T-helper 2 cell (primary cell): ENCODE data around the gene DCC.

Experiments used
- DNase-seq, 5 experiments: peaks; one replicate each; pipeline versions ENCODE4 v3.0.0 to v3.0.0-alpha.2; 2012 to 2022

The DCC gene

DNA sequence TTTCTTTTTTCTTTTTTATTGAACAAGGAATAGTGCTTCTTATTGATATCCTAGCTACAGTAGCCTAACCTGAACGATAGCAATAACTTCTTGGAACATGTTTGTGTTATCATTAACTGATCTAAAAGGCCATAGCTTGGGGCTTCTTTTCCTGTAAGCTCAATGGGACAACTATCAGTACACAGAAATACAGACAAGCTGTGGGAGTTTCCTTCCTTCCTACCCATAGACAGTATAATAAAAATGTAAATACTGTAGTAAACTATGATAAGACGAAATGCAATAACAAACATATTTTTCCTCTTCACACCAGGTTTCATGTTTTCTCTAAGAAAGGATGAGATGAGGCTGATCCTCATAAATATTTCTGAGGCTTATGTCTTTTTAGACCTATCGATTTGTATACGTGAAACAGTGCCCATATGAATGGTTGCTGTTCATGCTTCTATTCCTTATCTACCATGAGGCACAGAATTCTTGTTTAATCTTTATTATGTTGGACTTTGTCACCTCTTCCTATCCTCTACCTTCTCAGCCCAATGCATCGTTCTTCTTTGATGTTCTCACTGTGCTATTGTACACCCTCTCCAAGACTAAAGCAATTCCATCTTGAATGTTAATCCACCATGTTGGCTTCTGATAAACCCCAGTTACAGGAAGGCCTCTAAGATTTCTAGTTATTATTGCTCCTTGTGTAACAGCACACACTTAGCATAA, 361.4 kb downstream of the DCC start:
- no peak for DNase-seq

DNA sequence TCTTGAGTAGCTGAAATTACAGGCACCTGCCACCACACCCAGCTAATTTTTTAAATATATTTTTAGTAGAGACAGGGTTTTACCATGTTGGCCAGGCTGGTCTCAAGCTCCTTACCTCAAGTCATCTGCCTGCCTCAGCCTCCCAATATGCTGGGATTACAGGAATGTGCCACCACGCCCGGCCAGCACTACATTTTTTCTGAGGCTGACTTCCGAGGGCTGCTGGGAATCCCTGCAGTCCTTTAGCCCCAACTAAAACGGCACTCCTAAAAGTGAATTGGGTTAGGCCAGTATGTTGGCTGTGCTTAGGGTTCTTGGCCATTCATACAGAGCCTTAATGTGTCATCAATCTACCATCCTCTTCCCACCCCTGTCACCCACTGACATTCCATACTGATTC, 375.4 kb downstream of the DCC start:
- DNase-seq, result no peak

DNA sequence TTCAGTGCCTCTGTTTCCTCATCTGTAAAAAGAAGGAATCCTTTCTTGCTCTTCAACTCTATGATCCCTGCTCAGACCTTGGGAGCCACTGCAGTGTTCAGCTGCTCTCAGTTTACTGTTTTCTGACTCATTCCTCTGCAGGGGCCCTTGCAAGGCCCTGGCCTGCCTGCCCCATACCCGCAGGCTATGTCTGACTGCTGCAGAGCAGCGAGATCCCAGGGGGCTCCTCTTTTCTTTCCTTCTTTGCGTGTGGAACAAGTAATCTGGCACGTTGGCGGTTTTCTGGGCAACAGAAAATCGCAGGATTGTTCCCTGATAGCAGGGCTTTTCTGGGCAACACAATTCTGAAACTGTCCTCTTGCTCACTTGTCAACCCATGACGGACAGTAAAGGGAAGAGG, 376.0 kb downstream of the DCC start:
- DNase-seq, result no peak

- no peak for DNase-seq
Observed at GRCh38 chr18:52716973-52717372, 377.0 kb downstream of the DCC start.

DNA sequence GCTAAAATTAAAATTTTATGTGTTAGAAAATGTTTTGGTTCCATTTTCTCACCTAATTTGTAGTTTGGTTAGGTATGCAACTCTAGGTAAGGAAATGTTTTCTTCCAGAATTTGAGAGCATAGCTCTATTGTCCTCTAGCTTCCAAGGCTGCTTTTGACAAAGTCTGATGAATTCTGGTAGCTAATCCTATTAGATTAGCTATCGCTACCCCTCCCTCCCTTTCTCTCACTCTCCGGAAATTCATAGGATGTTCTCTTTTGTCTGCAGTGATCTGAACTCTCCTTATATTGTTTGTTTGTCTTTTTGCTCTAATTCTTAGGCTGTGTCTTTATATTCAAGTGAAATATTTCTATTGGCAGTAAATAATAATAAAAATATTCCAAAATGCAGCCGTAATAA, 382.9 kb downstream of the DCC start:
- no peak for DNase-seq

- no peak for DNase-seq
Observed at GRCh38 chr18:52723550-52723970, 383.6 kb downstream of the DCC start.

- no peak for DNase-seq
Observed at GRCh38 chr18:52730972-52731619, 391.1 kb downstream of the DCC start.

DNA sequence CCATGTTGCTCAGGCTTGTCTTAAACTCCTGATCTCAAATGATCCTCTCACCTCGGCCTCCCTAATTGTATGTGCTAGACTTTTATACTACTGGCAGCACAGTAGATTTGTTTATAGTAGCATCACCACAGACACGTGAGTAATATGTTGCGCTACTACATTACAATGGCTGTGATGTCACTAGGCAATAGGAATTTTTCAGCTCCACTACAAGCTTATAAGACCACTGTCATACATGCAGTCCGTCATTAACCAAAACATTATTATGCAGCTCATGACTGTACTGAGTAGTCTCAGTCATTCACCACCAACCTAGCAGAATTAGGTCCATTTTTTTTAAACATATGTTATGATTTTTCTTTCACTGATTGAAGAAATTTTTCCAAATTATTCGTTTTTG, 398.9 kb downstream of the DCC start:
- no peak for DNase-seq

DNA sequence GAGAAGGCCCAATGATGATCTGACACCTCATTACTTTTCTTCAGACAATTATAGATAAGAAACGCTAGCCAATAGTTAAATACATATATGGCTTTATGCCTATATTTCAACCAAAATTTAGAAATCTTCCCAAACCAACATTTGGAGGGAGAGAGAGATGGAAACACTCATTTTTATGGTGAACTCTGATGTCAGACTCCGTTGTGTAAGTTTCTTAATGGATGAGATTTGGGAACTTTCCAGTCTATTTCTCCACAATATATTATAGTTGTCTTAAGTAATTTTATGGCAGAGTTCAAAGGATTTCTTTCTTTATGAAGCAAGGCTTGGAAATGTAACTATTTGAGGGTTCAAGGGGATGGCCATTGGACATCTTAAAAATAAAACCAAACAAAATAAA, 407.0 kb downstream of the DCC start:
- DNase-seq, result no peak

DNA sequence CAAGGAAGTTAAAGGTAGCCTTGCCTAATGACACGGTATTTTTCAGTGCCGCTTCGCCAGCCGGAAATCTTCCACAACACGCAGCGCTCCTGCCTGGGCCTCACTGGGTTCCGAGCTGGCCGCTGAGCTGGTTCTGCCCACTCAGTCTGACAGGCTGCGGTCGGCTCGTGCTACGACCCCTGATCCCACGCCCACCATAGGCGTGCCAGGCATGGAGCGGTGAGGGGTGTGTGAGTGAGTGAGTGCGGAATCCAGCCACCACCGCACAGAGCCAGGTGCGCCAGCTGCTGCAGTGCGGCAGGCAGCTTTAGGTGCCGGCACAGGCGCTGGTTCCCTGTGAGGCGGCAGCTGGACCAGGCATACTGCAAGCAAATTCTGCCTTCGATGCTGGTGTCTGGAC, 407.9 kb downstream of the DCC start:
- DNase-seq, result no peak

DNA sequence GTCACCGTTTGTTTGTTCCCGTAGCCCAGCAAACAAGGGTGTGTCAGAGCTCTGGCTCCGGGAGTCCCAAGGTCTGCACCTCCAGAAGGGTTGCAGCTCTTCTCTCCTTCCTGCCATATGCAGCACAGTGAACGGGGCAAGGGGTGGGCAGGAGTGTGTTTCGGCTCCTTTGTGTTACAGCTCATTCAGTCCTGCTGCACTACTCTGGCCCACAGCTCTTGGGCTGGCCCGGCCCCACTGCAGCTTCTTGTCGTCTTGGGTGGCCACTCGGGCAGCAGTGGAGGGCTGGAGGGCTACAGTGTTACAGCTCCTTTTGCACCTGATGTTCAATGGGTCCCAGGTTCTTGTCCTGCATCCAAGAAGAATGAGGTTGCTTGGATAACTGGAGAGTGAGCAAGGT, 408.3 kb downstream of the DCC start:
- DNase-seq, result no peak

GRCh38 chr18:52749542-52749941, 409.5 kb downstream of the DCC start:
- no peak for DNase-seq

- DNase-seq, result no peak
Observed at GRCh38 chr18:52750995-52751394, 411.0 kb downstream of the DCC start.

DNA sequence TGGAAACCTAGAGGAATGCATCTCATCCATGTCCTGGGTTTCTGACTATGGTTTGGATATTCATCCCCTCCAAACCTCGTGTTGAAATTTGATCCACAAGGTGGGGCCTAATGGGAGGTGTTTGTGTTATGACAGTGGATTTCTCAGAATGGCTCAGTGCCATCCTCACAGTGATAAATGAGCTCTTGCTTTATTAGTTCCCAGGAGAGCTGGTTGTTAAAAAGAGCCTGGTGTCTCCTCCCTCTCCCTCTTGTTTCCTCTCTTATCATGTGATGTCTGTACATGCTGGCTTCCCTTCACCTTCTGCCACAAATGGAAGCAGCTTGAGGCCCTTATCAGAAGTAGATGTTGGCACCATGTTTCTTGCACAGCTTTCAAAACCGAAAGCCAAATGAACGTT, 424.3 kb downstream of the DCC start:
- no peak for DNase-seq

- no peak for DNase-seq
Observed at GRCh38 chr18:52766002-52766545, 426.1 kb downstream of the DCC start.

DNA sequence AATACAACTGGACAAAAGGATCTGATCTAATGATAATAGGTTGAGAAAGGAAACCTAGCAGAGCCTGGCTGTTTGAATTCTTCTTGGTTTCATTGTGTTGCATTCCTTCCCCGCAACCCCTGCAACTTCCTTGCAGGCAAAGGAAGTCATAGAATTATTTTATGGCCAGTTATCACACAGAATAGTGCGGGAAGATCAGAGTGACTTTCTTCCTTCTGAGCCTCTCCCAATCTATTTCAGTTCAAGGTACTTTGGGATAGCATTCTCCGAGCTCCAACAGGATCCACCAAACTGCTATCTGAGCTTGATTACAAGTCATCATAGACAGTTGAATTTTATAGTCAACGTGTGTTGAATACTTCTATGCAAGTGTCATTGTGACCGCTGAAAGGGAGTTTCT, 441.1 kb downstream of the DCC start:
- DNase-seq, result no peak

DNA sequence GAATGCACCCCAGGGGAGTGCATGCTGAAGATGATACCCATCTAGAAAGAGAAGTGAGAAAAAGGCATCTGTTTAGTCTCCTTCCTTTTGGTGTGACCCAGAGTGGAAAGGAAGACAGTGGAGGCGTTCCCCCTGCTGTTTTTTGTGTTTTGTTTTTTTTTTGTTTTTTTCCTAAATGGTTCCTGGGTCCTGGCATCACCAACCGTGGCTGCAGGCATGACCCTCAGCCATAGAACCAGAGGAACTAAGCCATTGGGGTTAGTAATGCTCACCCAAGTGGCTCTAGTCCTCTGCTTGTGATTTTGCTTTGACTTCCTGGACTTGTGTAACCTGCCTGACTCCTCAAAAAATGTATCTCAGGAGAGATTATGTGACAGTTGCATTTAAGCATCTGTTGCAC, 451.3 kb downstream of the DCC start:
- DNase-seq, result no peak

- DNase-seq, result no peak
Observed at GRCh38 chr18:52812834-52813233, 472.8 kb downstream of the DCC start.

GRCh38 chr18:52813635-52814416, 473.8 kb downstream of the DCC start:
- no peak for DNase-seq

DNA sequence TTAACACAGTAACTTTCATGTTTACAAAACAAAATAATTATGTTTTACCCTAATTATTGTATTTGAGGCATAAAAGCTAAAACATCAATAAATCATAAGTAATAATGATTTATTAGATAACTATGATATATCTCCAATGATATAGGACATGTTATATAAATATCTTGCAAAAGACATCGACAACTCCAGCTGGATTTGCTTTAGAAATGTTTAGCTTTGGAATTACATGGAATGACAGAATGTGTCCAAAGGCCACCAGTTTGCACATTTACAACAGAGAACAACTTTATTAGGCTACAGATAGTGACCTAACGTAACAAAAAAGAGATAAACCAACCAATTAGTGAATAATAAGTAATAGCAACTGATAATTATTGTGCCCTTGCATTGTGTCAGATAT, 475.7 kb downstream of the DCC start:
- DNase-seq, result no peak

GRCh38 chr18:52816121-52816520, 476.1 kb downstream of the DCC start:
- no peak for DNase-seq

GRCh38 chr18:52822160-52822559, 482.2 kb downstream of the DCC start:
- DNase-seq, result no peak

- no peak for DNase-seq
Observed at GRCh38 chr18:52824126-52824525, 484.1 kb downstream of the DCC start.

GRCh38 chr18:52826994-52827393, 487.0 kb downstream of the DCC start:
- no peak for DNase-seq
